ENCODE data around the gene MYBPH. TPM values are rescaled to one million over a fixed set of nuclear protein-coding genes. Genes with fewer than 3 reads are reported as not detected.

The MYBPH gene
- total and polyA plus RNA-seq, 2 experiments from 2014 or later: not detected

GRCh38 chr1:203146042-203146369 lies 29.6 kb downstream of the MYBPH start:
- TF ChIP-seq JUNB (IDR thresholded peaks at IDR 0.05; ENCODE audit: unreplicated experiment) (no peak), NANOG (IDR thresholded peaks at IDR 0.05; ENCODE audit: borderline replicate concordance) (no peak), EZH2phosphoT487 (IDR thresholded peaks at IDR 0.05; ENCODE audit: unreplicated experiment) (no peak), CTCF (conservative IDR thresholded peaks at IDR 0.05; ENCODE audit: low read depth in 2 of 2) (no peak), EZH2 (IDR thresholded peaks at IDR 0.05; ENCODE audit: low read depth, unreplicated experiment) (no peak)
- no peak overlapping the region for H3K4me2 ChIP-seq
- H3K27me3 Mint-ChIP-seq (ENCODE audit: insufficient read depth, low read depth, poor library complexity): peaks cover 14% of the 10 kb centered on the region
- H3K36me3 ChIP-seq (ENCODE audit: insufficient read depth): no peaks in the 10 kb centered on the region
- no peak overlapping the region for H3K27ac ChIP-seq (ENCODE audit: low read depth)
- H3F3A ChIP-seq (replicated peaks; ENCODE audit: low read depth): no peaks in the 10 kb centered on the region
- ATAC-seq (no peak), DNase-seq (ENCODE audit: low spot score) (peak; percentile 9)
- H2AFZ ChIP-seq: no peak overlapping the region
- H3K9me3 Mint-ChIP-seq: peaks cover 2% of the 10 kb centered on the region; the same call in 1 of the 3 replicates
- H3K4me1 ChIP-seq (ENCODE audit: insufficient read depth): peaks cover 28% of the 10 kb centered on the region
- no peak overlapping the region for H3K4me3 Mint-ChIP-seq
- no peaks in the 10 kb centered on the region for H3K36me3 Mint-ChIP-seq (ENCODE audit: low read depth)
- no peaks in the 10 kb centered on the region for H3K9me2 ChIP-seq (ENCODE audit: insufficient read depth)
- no peaks in the 10 kb centered on the region for H3K27me3 ChIP-seq (ENCODE audit: insufficient read depth)
- H4K20me1 ChIP-seq (replicated peaks; ENCODE audit: insufficient read depth): no peaks in the 10 kb centered on the region
- H3K79me2 ChIP-seq (replicated peaks; ENCODE audit: insufficient read depth): no peaks in the 10 kb centered on the region
- no peak overlapping the region; the same call in 1 of the 2 replicates for H3K27ac Mint-ChIP-seq
- H3K4me3 ChIP-seq: no peak overlapping the region
- peaks cover 57% of the 10 kb centered on the region for H3K4me1 Mint-ChIP-seq

GRCh38 chr1:203145321-203146041 lies 30.1 kb downstream of the MYBPH start:
- Histone ChIP-seq H3K9me2 (ENCODE audit: insufficient read depth) (no peaks in the 10 kb centered on the region), H3K27me3 (ENCODE audit: insufficient read depth) (no peaks in the 10 kb centered on the region), H2AFZ (no peak overlapping the region), H3K4me2 (no peak overlapping the region), H3K4me1 (ENCODE audit: insufficient read depth) (peaks cover 28% of the 10 kb centered on the region), H3K36me3 (ENCODE audit: insufficient read depth) (no peaks in the 10 kb centered on the region), H3F3A (replicated peaks; ENCODE audit: low read depth) (no peaks in the 10 kb centered on the region), H4K20me1 (replicated peaks; ENCODE audit: insufficient read depth) (no peaks in the 10 kb centered on the region), H3K79me2 (replicated peaks; ENCODE audit: insufficient read depth) (no peaks in the 10 kb centered on the region), H3K4me3 (no peak overlapping the region), H3K27ac (ENCODE audit: low read depth) (no peak overlapping the region)
- Mint-ChIP-seq H3K9me3 (peaks cover 2% of the 10 kb centered on the region; the same call in 1 of the 3 replicates), H3K27me3 (ENCODE audit: insufficient read depth, low read depth, poor library complexity) (peaks cover 14% of the 10 kb centered on the region), H3K4me1 (peaks cover 55% of the 10 kb centered on the region), H3K36me3 (ENCODE audit: low read depth) (no peaks in the 10 kb centered on the region), H3K27ac (no peak overlapping the region; the same call in 1 of the 2 replicates), H3K4me3 (no peak overlapping the region)
- ATAC-seq (no peak), DNase-seq (ENCODE audit: low spot score) (no peak)
- TF ChIP-seq CTCF (conservative IDR thresholded peaks at IDR 0.05; ENCODE audit: low read depth in 2 of 2): no peak
- TF ChIP-seq EZH2 (IDR thresholded peaks at IDR 0.05; ENCODE audit: low read depth, unreplicated experiment): no peak
- TF ChIP-seq, protein P1, sequence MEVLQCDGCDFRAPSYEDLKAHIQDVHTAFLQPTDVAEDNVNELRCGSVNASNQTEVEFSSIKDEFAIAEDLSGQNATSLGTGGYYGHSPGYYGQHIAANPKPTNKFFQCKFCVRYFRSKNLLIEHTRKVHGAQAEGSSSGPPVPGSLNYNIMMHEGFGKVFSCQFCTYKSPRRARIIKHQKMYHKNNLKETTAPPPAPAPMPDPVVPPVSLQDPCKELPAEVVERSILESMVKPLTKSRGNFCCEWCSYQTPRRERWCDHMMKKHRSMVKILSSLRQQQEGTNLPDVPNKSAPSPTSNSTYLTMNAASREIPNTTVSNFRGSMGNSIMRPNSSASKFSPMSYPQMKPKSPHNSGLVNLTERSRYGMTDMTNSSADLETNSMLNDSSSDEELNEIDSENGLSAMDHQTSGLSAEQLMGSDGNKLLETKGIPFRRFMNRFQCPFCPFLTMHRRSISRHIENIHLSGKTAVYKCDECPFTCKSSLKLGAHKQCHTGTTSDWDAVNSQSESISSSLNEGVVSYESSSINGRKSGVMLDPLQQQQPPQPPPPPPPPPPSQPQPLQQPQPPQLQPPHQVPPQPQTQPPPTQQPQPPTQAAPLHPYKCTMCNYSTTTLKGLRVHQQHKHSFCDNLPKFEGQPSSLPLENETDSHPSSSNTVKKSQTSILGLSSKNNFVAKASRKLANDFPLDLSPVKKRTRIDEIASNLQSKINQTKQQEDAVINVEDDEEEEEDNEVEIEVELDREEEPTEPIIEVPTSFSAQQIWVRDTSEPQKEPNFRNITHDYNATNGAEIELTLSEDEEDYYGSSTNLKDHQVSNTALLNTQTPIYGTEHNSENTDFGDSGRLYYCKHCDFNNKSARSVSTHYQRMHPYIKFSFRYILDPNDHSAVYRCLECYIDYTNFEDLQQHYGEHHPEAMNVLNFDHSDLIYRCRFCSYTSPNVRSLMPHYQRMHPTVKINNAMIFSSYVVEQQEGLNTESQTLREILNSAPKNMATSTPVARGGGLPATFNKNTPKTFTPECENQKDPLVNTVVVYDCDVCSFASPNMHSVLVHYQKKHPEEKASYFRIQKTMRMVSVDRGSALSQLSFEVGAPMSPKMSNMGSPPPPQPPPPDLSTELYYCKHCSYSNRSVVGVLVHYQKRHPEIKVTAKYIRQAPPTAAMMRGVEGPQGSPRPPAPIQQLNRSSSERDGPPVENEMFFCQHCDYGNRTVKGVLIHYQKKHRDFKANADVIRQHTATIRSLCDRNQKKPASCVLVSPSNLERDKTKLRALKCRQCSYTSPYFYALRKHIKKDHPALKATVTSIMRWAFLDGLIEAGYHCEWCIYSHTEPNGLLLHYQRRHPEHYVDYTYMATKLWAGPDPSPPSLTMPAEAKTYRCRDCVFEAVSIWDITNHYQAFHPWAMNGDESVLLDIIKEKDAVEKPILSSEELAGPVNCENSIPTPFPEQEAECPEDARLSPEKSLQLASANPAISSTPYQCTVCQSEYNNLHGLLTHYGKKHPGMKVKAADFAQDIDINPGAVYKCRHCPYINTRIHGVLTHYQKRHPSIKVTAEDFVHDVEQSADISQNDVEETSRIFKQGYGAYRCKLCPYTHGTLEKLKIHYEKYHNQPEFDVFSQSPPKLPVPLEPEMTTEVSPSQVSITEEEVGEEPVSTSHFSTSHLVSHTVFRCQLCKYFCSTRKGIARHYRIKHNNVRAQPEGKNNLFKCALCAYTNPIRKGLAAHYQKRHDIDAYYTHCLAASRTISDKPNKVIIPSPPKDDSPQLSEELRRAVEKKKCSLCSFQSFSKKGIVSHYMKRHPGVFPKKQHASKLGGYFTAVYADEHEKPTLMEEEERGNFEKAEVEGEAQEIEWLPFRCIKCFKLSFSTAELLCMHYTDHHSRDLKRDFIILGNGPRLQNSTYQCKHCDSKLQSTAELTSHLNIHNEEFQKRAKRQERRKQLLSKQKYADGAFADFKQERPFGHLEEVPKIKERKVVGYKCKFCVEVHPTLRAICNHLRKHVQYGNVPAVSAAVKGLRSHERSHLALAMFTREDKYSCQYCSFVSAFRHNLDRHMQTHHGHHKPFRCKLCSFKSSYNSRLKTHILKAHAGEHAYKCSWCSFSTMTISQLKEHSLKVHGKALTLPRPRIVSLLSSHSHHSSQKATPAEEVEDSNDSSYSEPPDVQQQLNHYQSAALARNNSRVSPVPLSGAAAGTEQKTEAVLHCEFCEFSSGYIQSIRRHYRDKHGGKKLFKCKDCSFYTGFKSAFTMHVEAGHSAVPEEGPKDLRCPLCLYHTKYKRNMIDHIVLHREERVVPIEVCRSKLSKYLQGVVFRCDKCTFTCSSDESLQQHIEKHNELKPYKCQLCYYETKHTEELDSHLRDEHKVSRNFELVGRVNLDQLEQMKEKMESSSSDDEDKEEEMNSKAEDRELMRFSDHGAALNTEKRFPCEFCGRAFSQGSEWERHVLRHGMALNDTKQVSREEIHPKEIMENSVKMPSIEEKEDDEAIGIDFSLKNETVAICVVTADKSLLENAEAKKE (CRISPR knock-in tag; IDR thresholded peaks at IDR 0.05): no peak
- no peak for TF ChIP-seq ZNF114 (CRISPR knock-in tag; IDR thresholded peaks at IDR 0.05)
- TF ChIP-seq ETS1 (IDR thresholded peaks at IDR 0.05): no peak
- TF ChIP-seq POLR2AphosphoS5 (IDR thresholded peaks at IDR 0.05; ENCODE audit: low read depth): no peak
- TF ChIP-seq EZH2phosphoT487 (IDR thresholded peaks at IDR 0.05; ENCODE audit: unreplicated experiment): no peak
- TF ChIP-seq NANOG (IDR thresholded peaks at IDR 0.05; ENCODE audit: borderline replicate concordance): no peak
- no peak for TF ChIP-seq JUNB (IDR thresholded peaks at IDR 0.05; ENCODE audit: unreplicated experiment)
